Osteoblast (primary cell): ENCODE results near the gene HHAT. TPM values are rescaled to one million over a fixed set of nuclear protein-coding genes. Genes with fewer than 3 reads are reported as not detected.

Experiments
- DNase-seq: peaks from one replicate; pipeline ENCODE4 v3.0.0; 2011; ENCODE audit warnings: low spot score, mixed read lengths; ENCODE audit not compliant: insufficient read length; ENCODE audit errors: missing footprints
- H2AFZ ChIP-seq: 2 replicates; pipeline ENCODE4 v1.6.0; 2011; ENCODE audit warnings: mild to moderate bottlenecking, low read length
- H3K27ac ChIP-seq: 2 replicates; pipeline ENCODE4 v1.5.1; 2011; ENCODE audit warnings: mild to moderate bottlenecking, low read depth, low read length, moderate library complexity
- H3K27me3 ChIP-seq: 2 replicates; pipeline ENCODE4 v1.6.0; 2012; ENCODE audit warnings: mild to moderate bottlenecking, control low read depth, inconsistent platforms, low read length, moderate library complexity; ENCODE audit not compliant: insufficient read depth
- H3K36me3 ChIP-seq: 2 replicates; pipeline ENCODE4 v1.5.1; 2011; ENCODE audit warnings: mild to moderate bottlenecking, low read length, control low read depth, moderate library complexity; ENCODE audit not compliant: insufficient read depth
- H3K4me1 ChIP-seq: 2 replicates; pipeline ENCODE4 v1.5.1; 2011; ENCODE audit warnings: mild to moderate bottlenecking, low read length, control low read depth, moderate library complexity; ENCODE audit not compliant: insufficient read depth
- H3K4me2 ChIP-seq: 2 replicates; pipeline ENCODE4 v1.6.0; 2011; ENCODE audit warnings: mild to moderate bottlenecking, low read length; ENCODE audit not compliant: insufficient read depth
- H3K4me3 ChIP-seq: fragments of 200-600 bp; sonication (generic); 3 replicates; pipeline ENCODE4 v1.5.1; 2012; ENCODE audit warnings: mild to moderate bottlenecking, low read length, inconsistent platforms; ENCODE audit not compliant: insufficient read depth
- H3K79me2 ChIP-seq: 2 replicates; pipeline ENCODE4 v1.6.0; 2012; ENCODE audit warnings: mild to moderate bottlenecking, low read length, control low read depth, inconsistent platforms; ENCODE audit not compliant: insufficient read depth
- H3K9me3 ChIP-seq: 2 replicates; pipeline ENCODE4 v1.5.1; 2011; ENCODE audit warnings: low read depth, low read length, control low read depth
- H4K20me1 ChIP-seq: 2 replicates; pipeline ENCODE4 v1.6.0; 2012; ENCODE audit warnings: mild to moderate bottlenecking, low read length, control low read depth; ENCODE audit not compliant: insufficient read depth
- total RNA-seq: library from RNA; depleted of rRNA; stranded (reverse); fragments of >200 nt; gene quantifications from 2 replicates; pipeline ENCODE4 v1.2.3, GENCODE V29; 2012
- TF ChIP-seq, protein P1 (sequence below): IDR thresholded peaks from 2 replicates; pipeline ENCODE4 v1.5.1; 2011; ENCODE audit warnings: mild to moderate bottlenecking, low read depth, low read length, moderate library complexity; ENCODE audit errors: extremely low read depth

Gene HHAT
- total RNA-seq, 1 donor, result 5.1 TPM

DNA sequence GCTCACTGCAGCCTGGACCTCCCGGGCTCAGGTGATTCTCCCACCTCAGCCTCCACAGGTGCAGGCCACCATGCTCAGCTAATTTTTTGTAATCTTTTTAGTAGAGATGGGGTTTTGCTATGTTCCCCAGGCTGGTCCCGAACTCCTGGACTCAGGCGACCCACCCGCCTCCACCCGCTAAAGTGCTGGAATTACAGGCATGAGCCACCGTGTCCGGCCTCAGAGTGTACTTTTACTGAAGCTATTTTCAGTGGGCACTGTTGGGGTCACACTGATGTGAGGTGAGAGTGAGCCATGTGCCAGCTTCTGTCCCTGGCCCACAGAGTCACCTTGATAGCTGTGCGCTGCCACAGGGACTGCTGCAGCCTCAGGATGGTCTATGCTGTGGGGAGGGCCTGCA is 25.3 kb upstream of the HHAT start:
- Histone ChIP-seq H3K4me1 (no peaks in the 10 kb centered on the region), H3K27me3 (peaks cover 21% of the 10 kb centered on the region), H2AFZ (no peak overlapping the region), H3K4me3 (no peak overlapping the region), H4K20me1 (no peaks in the 10 kb centered on the region), H3K79me2 (no peaks in the 10 kb centered on the region), H3K36me3 (no peaks in the 10 kb centered on the region), H3K27ac (no peak overlapping the region), H3K4me2 (no peak overlapping the region), H3K9me3 (no peaks in the 10 kb centered on the region)
- DNase-seq, result no peak
- TF ChIP-seq, protein P1, sequence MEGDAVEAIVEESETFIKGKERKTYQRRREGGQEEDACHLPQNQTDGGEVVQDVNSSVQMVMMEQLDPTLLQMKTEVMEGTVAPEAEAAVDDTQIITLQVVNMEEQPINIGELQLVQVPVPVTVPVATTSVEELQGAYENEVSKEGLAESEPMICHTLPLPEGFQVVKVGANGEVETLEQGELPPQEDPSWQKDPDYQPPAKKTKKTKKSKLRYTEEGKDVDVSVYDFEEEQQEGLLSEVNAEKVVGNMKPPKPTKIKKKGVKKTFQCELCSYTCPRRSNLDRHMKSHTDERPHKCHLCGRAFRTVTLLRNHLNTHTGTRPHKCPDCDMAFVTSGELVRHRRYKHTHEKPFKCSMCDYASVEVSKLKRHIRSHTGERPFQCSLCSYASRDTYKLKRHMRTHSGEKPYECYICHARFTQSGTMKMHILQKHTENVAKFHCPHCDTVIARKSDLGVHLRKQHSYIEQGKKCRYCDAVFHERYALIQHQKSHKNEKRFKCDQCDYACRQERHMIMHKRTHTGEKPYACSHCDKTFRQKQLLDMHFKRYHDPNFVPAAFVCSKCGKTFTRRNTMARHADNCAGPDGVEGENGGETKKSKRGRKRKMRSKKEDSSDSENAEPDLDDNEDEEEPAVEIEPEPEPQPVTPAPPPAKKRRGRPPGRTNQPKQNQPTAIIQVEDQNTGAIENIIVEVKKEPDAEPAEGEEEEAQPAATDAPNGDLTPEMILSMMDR, result no peak

DNA sequence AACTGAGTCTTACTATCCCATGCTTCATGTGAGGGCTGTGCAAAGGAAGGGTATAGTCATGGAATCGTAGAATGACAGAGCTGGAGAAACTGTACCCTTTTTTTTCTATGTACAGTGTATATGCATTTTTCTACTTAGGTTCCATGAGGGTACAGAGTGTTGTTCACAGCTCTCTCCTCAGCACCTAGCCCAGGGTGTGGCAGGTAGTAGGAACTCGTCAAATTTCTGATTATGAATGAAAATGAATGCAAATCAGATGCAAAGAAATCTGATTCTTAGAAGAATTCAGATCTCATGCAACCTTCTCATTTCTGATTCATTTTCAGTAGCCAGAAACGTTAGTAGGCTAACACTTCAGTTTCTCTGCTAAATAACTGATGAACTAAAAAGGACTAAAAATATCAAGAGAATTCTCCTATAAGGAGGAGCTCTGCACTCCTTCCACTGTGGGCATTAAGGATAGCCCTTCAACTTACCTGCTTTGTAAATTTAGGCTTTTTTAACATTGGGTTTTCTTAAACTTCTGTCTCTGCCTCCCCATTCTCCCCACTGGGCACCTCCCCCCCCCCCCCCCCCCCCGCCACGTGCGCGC is 18.0 kb upstream of the HHAT start:
- Histone ChIP-seq H3K9me3 (no peaks in the 10 kb centered on the region), H3K4me2 (peak overlapping the region; percentile 81), H3K4me3 (peak overlapping the region; percentile 67), H3K36me3 (no peaks in the 10 kb centered on the region), H4K20me1 (no peaks in the 10 kb centered on the region), H3K27ac (no peak overlapping the region), H3K79me2 (no peaks in the 10 kb centered on the region), H2AFZ (no peak overlapping the region), H3K4me1 (peaks cover 10% of the 10 kb centered on the region), H3K27me3 (peaks cover 11% of the 10 kb centered on the region)
- DNase-seq, result peak; percentile 62
- TF ChIP-seq, protein P1, result no peak

DNA sequence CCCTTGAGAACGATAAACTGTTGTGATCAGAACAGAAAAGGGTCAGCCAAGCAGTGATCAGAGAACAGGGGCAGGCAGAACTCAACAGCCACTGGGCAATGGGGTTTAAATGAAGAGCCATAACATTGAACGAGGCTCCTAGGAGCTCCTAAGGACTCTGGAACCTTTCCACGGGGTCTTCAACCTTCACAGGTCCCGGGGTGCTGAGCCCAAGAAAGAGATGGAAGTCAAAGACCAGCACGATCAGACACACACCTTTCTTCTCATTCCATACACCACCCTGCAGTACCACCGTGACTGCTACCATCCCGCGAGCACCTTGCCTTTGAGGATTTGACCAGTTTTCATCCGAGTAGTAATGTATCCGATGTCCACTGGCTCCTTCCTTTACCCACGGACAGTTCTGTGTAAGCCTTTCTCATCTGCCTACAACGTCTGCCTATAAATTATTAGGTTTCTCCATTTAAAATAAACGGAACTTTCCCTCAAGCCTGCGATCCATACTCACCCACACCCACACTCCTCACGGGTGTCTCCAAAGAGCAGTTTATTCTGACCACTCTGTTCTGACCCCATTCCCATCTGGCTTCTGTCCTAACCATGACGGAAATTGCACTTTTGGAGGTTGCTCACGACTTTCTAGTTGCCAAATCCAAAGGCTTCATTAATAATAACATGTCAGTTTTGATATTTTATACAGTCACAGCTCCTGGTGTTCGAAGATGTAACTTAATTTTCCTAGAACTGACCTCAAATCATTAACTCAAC is 16.8 kb upstream of the HHAT start:
- no peaks in the 10 kb centered on the region for H3K9me3 ChIP-seq
- no peaks in the 10 kb centered on the region for H3K36me3 ChIP-seq
- H3K27ac ChIP-seq, result no peak overlapping the region
- peaks cover 10% of the 10 kb centered on the region for H3K4me1 ChIP-seq
- DNase-seq, result no peak
- no peaks in the 10 kb centered on the region for H4K20me1 ChIP-seq
- H3K27me3 ChIP-seq, result peaks cover 11% of the 10 kb centered on the region
- no peaks in the 10 kb centered on the region for H3K79me2 ChIP-seq
- H3K4me2 ChIP-seq, result peak overlapping the region; percentile 81
- TF ChIP-seq, protein P1, result no peak
- H3K4me3 ChIP-seq, result peak overlapping the region; percentile 67
- peak overlapping the region; percentile 74 for H2AFZ ChIP-seq

DNA sequence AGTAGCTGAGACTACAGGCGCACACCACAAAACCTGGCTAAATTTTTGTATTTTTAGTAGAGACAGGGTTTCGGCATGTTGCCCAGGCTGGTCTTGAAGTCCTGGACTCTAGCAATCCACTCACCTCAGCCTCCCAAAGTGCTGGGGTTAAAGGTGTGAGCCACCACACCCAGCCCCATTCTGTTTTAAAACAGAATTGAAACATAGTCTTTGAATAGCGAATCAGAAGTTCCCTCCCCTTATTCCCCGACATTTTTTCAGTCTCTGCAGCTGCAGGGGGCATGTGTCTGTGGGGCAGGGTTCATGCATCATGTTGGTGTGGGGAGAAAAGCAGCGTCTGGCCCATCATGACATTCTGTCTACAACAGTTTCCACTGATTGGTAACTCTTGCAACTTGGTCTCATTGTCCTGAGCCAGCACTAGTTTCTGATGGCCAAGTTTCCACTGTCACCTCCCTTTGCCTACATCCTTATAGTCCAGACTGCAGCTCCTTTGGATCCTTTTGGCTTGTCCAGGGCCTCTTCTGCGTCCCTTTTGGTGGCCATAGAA is 15.6 kb upstream of the HHAT start:
- Histone ChIP-seq H3K27ac (no peak overlapping the region), H3K9me3 (no peaks in the 10 kb centered on the region), H3K4me1 (peaks cover 10% of the 10 kb centered on the region), H3K79me2 (no peaks in the 10 kb centered on the region), H3K4me2 (no peak overlapping the region), H2AFZ (no peak overlapping the region), H3K36me3 (no peaks in the 10 kb centered on the region), H3K27me3 (peaks cover 15% of the 10 kb centered on the region), H3K4me3 (no peak overlapping the region), H4K20me1 (no peaks in the 10 kb centered on the region)
- no peak for DNase-seq
- TF ChIP-seq, protein P1, result no peak
